BJ (cell line): ENCODE measurements around the gene MLN. TPM values are rescaled to one million over a fixed set of nuclear protein-coding genes. Genes with fewer than 3 reads are reported as not detected.

Source experiments
- CTCF ChIA-PET: fragments of 350-600 bp; formaldehyde crosslinking; extraction: SDS; loops from one replicate; lab custom pipeline; 2021; ENCODE audit warnings: antibody characterized with exemption, inconsistent platforms; lab: Yijun Ruan, JAX
- POLR2A ChIA-PET: fragments of 300-600 bp; sonication (Branson Sonifier 250); formaldehyde crosslinking; extraction: SDS; loops from one replicate; lab custom pipeline; 2021; ENCODE audit warnings: antibody characterized with exemption; lab: Charles Lee
- DNase-seq: peaks from one replicate; pipeline ENCODE4 v3.0.0-alpha.2; 2011; ENCODE audit warnings: low read depth
- H3K27me3 ChIP-seq: 2 replicates; pipeline ENCODE4 v1.6.0; 2011; ENCODE audit warnings: low read length; ENCODE audit not compliant: control insufficient read depth, insufficient read depth
- H3K36me3 ChIP-seq: 2 replicates; pipeline ENCODE4 v1.5.1; 2011; ENCODE audit warnings: low read length; ENCODE audit not compliant: control insufficient read depth, insufficient read depth
- H3K4me3 ChIP-seq: 2 replicates; pipeline ENCODE4 v1.5.1; 2011; ENCODE audit warnings: low read depth, mild to moderate bottlenecking, control low read depth, low read length
- polyA plus RNA-seq: library from polyadenylated mRNA; depleted of rRNA; stranded (reverse); fragments of >200 nt; gene quantifications from 2 replicates; pipeline ENCODE4 v1.2.3, GENCODE V29; 2011
- TF ChIP-seq, protein P1 (sequence below): IDR thresholded peaks from 2 replicates; pipeline ENCODE4 v1.5.1; 2011; ENCODE audit warnings: low read depth, mild to moderate bottlenecking, control low read depth, inconsistent platforms, low read length, moderate library complexity; ENCODE audit not compliant: insufficient read depth

MLN gene
- polyA plus RNA-seq, 1 experiment = not detected

DNA sequence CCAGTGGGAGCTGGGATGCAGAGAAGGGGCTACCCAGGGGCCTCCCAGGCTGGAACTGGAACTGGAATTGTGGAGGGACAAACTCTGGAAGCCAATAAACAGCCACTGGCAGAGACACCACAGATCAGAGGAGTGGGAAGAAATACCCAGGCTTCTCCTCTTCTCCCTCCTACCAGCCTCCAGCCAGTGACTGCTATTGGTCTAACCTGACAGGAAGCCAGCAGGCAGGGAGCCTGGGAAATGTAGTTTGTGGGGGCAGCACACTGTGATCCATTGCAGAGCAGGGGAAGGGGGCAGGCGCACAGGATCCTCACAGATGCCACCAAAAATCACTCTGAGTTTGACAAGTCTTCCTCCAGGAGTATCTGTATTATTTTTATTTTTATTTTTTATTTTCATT lies 12.1 kb upstream of the MLN start:
- DNase-seq = no peak
- TF ChIP-seq, protein P1, sequence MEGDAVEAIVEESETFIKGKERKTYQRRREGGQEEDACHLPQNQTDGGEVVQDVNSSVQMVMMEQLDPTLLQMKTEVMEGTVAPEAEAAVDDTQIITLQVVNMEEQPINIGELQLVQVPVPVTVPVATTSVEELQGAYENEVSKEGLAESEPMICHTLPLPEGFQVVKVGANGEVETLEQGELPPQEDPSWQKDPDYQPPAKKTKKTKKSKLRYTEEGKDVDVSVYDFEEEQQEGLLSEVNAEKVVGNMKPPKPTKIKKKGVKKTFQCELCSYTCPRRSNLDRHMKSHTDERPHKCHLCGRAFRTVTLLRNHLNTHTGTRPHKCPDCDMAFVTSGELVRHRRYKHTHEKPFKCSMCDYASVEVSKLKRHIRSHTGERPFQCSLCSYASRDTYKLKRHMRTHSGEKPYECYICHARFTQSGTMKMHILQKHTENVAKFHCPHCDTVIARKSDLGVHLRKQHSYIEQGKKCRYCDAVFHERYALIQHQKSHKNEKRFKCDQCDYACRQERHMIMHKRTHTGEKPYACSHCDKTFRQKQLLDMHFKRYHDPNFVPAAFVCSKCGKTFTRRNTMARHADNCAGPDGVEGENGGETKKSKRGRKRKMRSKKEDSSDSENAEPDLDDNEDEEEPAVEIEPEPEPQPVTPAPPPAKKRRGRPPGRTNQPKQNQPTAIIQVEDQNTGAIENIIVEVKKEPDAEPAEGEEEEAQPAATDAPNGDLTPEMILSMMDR = no peak
- Histone ChIP-seq H3K27me3 (peaks cover 17% of the 10 kb centered on the region), H3K36me3 (no peaks in the 10 kb centered on the region), H3K4me3 (no peak overlapping the region)
- CTCF ChIA-PET = interaction anchor here (0.6 to 1.3 kb wide), 3 partner anchors 24 to 40 kb away, joined by 3 read pairs; no protein-coding TSS in a partner anchor
- POLR2A ChIA-PET = no interaction called here

DNA sequence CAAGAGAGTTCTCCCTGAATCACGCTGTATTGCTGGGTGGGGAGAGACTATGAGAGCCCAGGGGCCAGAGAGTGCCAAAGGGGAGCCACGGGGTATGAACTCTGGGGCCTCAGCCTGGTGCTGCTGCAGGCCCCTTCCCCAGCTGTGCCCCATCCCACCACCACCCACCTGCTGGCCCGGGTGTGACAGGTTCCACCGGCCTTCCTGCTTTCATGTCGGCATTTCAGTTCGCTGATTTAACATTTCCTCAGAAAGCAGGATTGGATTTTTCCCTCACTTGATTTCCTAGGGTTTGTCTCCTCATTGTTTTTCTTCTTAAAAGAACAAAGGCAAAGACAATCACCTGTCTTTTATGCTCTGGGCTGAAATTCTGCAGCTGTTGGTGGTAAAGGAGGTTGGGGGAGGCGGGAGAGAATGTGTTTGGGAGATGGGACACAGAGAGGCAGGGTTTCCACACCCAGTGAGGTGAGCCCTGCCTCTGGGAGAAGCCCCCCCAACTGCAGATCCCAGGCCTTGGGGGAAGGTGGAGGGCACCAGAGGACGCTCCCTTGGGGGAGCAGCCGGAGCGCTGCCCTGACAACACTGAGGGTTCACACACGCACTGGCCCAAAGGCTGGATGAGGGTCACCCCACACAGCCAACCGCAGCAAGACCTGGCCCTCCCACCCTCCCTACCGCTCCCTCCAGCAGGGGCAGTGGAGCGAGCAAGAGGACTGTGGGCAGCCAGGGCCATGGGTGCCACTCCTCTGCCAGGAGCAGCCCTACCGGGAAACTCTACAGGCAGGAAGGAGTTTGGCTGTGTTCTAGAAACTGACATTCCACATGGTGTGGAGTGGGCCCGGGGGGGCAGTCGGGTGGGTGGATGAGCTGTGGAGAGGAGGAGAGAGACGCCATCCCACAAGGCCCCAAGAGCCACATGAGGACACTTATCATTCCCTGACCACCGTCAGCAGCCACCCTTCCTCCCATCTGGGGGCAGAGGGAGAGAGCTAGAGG lies 10.5 kb upstream of the MLN start:
- POLR2A ChIA-PET = no interaction called here
- no peak for DNase-seq
- TF ChIP-seq, protein P1 = no peak
- Histone ChIP-seq H3K4me3 (no peak overlapping the region), H3K27me3 (peaks cover 20% of the 10 kb centered on the region), H3K36me3 (no peaks in the 10 kb centered on the region)
- CTCF ChIA-PET = interaction anchor here (1.3 kb wide), 1 partner anchor 26 kb away, joined by 3 read pairs; no protein-coding TSS in a partner anchor

DNA sequence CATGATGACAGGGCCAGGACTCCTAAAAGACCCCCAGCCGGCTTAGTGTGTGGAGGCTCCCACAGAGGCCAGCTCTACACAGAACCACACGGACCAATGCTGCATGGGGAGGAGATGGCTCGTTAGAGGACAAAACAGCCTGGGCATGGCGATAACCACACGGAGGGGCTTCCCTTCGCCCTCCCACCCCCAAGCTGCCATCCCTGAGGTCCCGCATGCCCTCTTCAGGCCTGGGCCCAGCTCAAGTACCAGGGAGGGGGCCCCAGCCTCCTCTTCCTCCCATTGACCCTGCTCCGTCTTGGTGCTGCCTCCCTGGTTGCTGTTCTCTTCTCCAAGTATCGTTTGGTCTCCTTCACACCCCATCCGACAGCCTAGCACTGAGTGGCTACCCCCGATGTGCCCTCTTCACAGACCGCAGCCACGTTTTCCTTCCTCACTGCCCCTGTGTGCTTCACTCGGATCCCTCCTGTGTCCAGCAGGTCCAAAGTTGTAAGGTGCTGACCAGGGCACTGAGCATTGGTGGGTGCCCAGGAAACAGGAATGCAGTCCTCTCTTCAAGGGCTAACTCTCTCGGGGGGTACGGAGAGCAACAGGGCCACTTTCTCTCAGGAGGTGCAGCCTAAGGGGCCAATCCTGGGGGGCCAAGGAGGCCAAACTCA lies 9.6 kb upstream of the MLN start:
- DNase-seq = no peak
- ChIA-PET POLR2A (no interaction called here), CTCF (interaction anchor here (0.6 kb wide), 1 partner anchor 12 kb away, joined by 3 read pairs; no protein-coding TSS in a partner anchor)
- H3K27me3 ChIP-seq = peaks cover 15% of the 10 kb centered on the region
- TF ChIP-seq, protein P1 = no peak
- H3K36me3 ChIP-seq = no peaks in the 10 kb centered on the region
- no peak overlapping the region for H3K4me3 ChIP-seq

DNA sequence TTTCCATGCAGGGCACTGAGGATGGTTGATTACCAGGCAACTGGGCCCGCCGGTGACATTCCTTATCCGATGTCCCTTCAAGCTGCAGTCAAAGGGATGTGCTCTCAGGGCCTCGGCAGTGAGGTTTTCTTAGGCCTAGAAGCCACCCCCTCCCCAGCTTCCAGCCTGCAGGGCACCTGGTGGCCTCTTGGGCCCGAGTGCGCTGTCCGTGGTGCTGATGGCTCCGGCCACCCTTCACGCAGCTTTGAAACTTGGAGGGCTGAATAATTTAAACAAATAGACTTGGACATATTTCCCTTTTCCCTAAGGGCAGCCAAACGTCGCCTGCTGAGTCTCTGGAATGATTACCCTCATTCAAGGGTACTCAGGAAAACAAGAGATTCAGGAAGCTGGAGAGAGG lies 8.9 kb upstream of the MLN start:
- TF ChIP-seq, protein P1 = peak; percentile 53
- H3K36me3 ChIP-seq = no peaks in the 10 kb centered on the region
- ChIA-PET POLR2A (no interaction called here), CTCF (interaction anchor here (0.6 to 1.1 kb wide), 2 partner anchors 11 to 314 kb away, joined by 3 to 4 read pairs; no protein-coding TSS in a partner anchor)
- H3K27me3 ChIP-seq = peaks cover 17% of the 10 kb centered on the region
- no peak overlapping the region for H3K4me3 ChIP-seq
- DNase-seq = no peak

DNA sequence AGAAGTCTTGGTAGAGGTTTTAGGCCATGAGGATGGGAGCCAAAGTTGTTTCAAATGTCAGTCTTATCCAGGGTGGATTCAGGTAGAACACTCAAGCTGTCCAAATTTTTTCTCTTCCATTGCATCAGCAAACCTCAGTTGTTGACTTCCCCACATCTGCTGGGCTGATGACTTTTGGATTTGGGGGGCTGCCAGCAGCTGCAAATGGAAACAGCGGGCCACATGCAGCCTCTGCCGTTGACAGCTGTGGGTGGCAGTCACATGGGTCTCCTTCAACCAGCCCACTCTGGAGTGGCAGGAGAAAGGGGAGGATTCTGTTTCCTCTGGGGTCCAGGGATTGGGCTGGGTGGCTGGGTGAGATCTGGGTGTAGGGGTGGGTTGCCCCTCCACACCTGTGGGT lies 5.8 kb upstream of the MLN start:
- Histone ChIP-seq H3K36me3 (no peaks in the 10 kb centered on the region), H3K4me3 (no peak overlapping the region), H3K27me3 (peaks cover 26% of the 10 kb centered on the region)
- no peak for DNase-seq
- TF ChIP-seq, protein P1 = no peak
- ChIA-PET CTCF (interaction anchor here (0.5 kb wide), 1 partner anchor 39 kb away, joined by 3 read pairs; no protein-coding TSS in a partner anchor), POLR2A (no interaction called here)
